ENCODE measurements around the gene LIN7B.

The LIN7B gene

GRCh38 chr19:49152119-49152550, 38.0 kb downstream of the LIN7B start:
- Histone ChIP-seq H3K9me3 (ENCODE audit: low read length) (no peaks in the 10 kb centered on the region), H3K27ac (ENCODE audit: low read depth, low read length) (no peak overlapping the region), H3K27me3 (ENCODE audit: control insufficient read depth in 1 of 2, insufficient read depth in 2 of 2, low read length in 2 of 2) (peaks cover 3 to 5% of the 10 kb centered on the region in 2 donors), H3K36me3 (ENCODE audit: insufficient read depth, low read length) (no peaks in the 10 kb centered on the region), H3K4me1 (ENCODE audit: insufficient read depth, low read length) (peaks cover 15% of the 10 kb centered on the region), H3K4me3 (ENCODE audit: low read depth in 1 of 2, low read length in 2 of 2) (no peak overlapping the region), H3K9ac (ENCODE audit: low read length) (no peak overlapping the region)

GRCh38 chr19:49153167-49153809, 39.1 kb downstream of the LIN7B start:
- H3K4me3 ChIP-seq (ENCODE audit: low read depth in 1 of 2, low read length in 2 of 2), result no peak overlapping the region

DNA sequence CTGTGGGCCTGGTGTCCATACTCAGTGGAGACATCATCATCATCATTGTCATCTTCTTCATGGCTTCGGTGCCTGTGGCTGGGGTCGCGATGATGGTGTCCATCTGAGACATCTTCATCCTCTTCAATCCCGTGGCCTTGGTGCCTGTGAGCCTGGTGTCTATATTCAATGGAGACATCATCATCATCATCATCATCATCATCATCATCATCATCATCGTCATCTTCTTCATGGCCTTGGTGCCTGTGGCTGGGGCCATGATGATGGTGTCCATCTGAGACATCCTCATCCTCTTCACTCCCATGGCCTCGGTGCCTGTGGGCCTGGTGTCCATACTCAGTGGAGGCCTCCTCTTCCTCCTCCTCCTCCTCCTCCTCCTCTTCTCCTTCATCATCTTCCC, 40.1 kb downstream of the LIN7B start:
- no peaks in the 10 kb centered on the region for H3K36me3 ChIP-seq (ENCODE audit: insufficient read depth, low read length)
- no peak overlapping the region for H3K9ac ChIP-seq (ENCODE audit: low read length)
- H3K4me3 ChIP-seq (ENCODE audit: low read depth in 1 of 2, low read length in 2 of 2), result no peak overlapping the region
- H3K9me3 ChIP-seq (ENCODE audit: low read length), result no peaks in the 10 kb centered on the region
- no peaks in the 10 kb centered on the region for H3K27me3 ChIP-seq (ENCODE audit: control insufficient read depth in 1 of 2, insufficient read depth in 2 of 2, low read length in 2 of 2)
- H3K4me1 ChIP-seq (ENCODE audit: insufficient read depth, low read length), result peaks cover 12% of the 10 kb centered on the region
- no peak overlapping the region for H3K27ac ChIP-seq (ENCODE audit: low read depth, low read length)

More at GRCh38 chr19:49153167-49153809, 39.1 kb downstream of the LIN7B start:
- no peak overlapping the region for H3K27ac ChIP-seq (ENCODE audit: low read depth, low read length)
- no peak overlapping the region for H3K9ac ChIP-seq (ENCODE audit: low read length)
- H3K9me3 ChIP-seq (ENCODE audit: low read length), result no peaks in the 10 kb centered on the region
- peaks cover 15% of the 10 kb centered on the region for H3K4me1 ChIP-seq (ENCODE audit: insufficient read depth, low read length)
- peaks cover 3 to 5% of the 10 kb centered on the region in 2 donors for H3K27me3 ChIP-seq (ENCODE audit: control insufficient read depth in 1 of 2, insufficient read depth in 2 of 2, low read length in 2 of 2)
- no peaks in the 10 kb centered on the region for H3K36me3 ChIP-seq (ENCODE audit: insufficient read depth, low read length)

DNA sequence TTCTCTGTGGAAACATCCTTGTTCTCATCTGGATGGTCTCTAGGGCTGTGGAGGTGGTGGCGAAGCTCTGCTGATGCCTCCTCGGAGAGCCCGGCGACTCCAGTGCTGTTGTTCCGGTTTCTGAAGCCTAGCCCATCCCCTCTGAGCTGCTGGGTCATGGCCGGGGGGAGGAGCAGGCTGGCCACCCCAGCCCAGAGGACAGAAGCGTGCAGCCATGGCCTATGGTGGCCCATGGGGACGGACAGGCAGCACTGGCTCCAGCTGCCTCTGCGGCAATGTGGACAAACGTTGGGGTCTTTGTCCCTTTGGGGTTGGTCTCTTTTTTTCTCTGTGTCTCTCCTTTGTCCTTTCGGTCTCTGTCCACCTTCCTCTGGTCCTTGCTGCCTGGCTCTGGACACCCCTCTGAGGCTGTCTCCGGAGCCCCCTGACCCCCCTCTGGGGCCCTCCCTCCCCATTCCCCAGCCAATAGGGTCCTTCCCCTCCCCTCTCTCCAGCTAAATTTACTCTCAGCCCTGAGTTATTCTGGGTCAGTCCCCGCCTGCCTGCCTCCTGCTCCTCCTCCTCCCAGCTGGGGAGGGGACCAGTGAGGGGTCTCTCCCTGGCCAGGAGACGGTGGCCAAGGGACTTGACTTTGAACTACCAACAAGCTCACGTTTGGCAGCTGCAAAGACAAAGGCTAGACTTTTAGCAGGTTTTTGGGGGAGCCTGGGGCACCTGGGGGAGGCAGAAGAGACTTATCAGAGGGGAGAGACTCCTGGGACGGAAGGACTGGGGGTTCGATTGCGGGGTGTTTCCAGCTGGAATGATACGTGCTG, 41.0 kb downstream of the LIN7B start, which contains the start of gene HRC:
Gene HRC, minus strand, starts transcription at position 392 of the 815 bp plus-strand sequence. Its CDS starts 159 bp downstream, at position 233.
- H3K9ac ChIP-seq (ENCODE audit: low read length), result no peak within 1 kb of the TSS

DNA sequence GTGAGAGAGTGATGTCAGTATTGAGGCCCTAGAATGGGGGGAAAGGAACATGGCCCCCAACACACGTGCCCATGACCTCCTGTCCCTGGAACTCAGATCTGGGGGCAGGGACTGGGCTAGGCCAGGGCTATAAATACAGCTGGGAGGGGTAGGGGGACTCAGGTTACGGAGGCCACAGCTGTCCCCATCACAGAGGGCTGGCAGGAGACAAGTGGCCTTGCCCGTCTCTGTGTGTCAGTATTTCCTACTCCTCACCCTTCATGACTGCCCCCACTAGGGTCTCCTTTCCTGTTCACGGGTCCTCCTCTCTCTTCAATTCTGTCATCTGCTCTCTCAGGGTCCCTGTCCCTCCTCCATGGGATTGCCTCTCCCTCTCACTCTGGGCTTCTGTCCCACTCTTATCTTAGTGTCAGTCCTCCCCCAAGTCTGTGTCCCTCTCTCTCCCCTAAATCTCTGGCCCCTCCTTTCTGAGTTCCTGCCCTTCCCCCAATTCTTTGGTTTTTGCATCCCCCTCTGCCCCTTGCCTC, 41.7 kb downstream of the LIN7B start:
- Histone ChIP-seq H3K4me3 (ENCODE audit: low read depth in 1 of 2, low read length in 2 of 2) (no peak overlapping the region), H3K9me3 (ENCODE audit: low read length) (no peaks in the 10 kb centered on the region), H3K27me3 (ENCODE audit: control insufficient read depth in 1 of 2, insufficient read depth in 2 of 2, low read length in 2 of 2) (no peaks in the 10 kb centered on the region), H3K27ac (ENCODE audit: low read depth, low read length) (no peak overlapping the region), H3K9ac (ENCODE audit: low read length) (no peak overlapping the region), H3K4me1 (ENCODE audit: insufficient read depth, low read length) (peaks cover 12% of the 10 kb centered on the region), H3K36me3 (ENCODE audit: insufficient read depth, low read length) (no peaks in the 10 kb centered on the region)

More for the DNA sequence above, 41.0 kb downstream of the LIN7B start, which contains the start of gene HRC:
- Histone ChIP-seq H3K27me3 (ENCODE audit: control insufficient read depth in 1 of 2, insufficient read depth in 2 of 2, low read length in 2 of 2) (no peaks in the 10 kb centered on the region), H3K36me3 (ENCODE audit: insufficient read depth, low read length) (no peaks in the 10 kb centered on the region), H3K9me3 (ENCODE audit: low read length) (no peaks in the 10 kb centered on the region), H3K4me3 (ENCODE audit: low read depth in 1 of 2, low read length in 2 of 2) (no peak within 1 kb of the TSS), H3K4me1 (ENCODE audit: insufficient read depth, low read length) (peaks cover 12% of the 10 kb centered on the region), H3K27ac (ENCODE audit: low read depth, low read length) (no peak within 1 kb of the TSS)

- Histone ChIP-seq H3K9me3 (ENCODE audit: low read length) (no peaks in the 10 kb centered on the region), H3K4me3 (ENCODE audit: low read depth in 1 of 2, low read length in 2 of 2) (peak within 1 kb of the TSS; percentile 81 to 84), H3K4me1 (ENCODE audit: insufficient read depth, low read length) (peaks cover 5% of the 10 kb centered on the region), H3K27ac (ENCODE audit: low read depth, low read length) (peak within 1 kb of the TSS; percentile 80), H3K9ac (ENCODE audit: low read length) (peak within 1 kb of the TSS; percentile 18), H3K27me3 (ENCODE audit: control insufficient read depth in 1 of 2, insufficient read depth in 2 of 2, low read length in 2 of 2) (no peaks in the 10 kb centered on the region), H3K36me3 (ENCODE audit: insufficient read depth, low read length) (no peaks in the 10 kb centered on the region)
These were observed 43.5 kb downstream of the LIN7B start, which contains the start of gene TRPM4 for GRCh38 chr19:49157445-49158224. TSS of gene TRPM4 (plus strand) at chr19:49157792. CDS start at chr19:49157867, 75 bp downstream.

- Histone ChIP-seq H3K27ac (ENCODE audit: low read depth, low read length) (no peak overlapping the region), H3K27me3 (ENCODE audit: control insufficient read depth in 1 of 2, insufficient read depth in 2 of 2, low read length in 2 of 2) (no peaks in the 10 kb centered on the region), H3K4me1 (ENCODE audit: insufficient read depth, low read length) (peaks cover 9% of the 10 kb centered on the region), H3K36me3 (ENCODE audit: insufficient read depth, low read length) (no peaks in the 10 kb centered on the region), H3K9me3 (ENCODE audit: low read length) (no peaks in the 10 kb centered on the region), H3K4me3 (ENCODE audit: low read depth in 1 of 2, low read length in 2 of 2) (no peak overlapping the region), H3K9ac (ENCODE audit: low read length) (no peak overlapping the region)
These were observed 46.5 kb downstream of the LIN7B start for GRCh38 chr19:49160450-49161189.

DNA sequence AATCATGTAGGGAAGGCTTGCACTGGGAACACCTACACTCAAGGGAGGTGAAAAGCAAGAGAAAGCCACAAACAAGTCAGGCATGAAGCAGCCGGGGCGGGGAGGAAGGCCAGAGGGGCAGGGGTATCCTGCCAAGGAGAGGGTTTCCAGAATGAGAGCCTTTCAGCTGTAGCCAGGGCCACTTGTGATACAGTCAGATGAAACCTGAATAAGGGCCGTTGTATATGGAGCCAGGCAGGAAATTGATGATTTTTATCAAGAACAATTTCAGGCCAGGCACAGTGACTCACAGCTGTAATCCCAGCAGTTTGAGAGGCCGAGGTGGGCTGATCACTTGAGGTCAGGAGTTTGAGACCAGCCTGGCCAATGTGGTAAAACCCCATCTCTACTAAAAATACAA, 47.8 kb downstream of the LIN7B start:
- Histone ChIP-seq H3K9me3 (ENCODE audit: low read length) (no peaks in the 10 kb centered on the region), H3K36me3 (ENCODE audit: insufficient read depth, low read length) (no peaks in the 10 kb centered on the region), H3K27me3 (ENCODE audit: control insufficient read depth in 1 of 2, insufficient read depth in 2 of 2, low read length in 2 of 2) (no peaks in the 10 kb centered on the region), H3K4me1 (ENCODE audit: insufficient read depth, low read length) (peaks cover 10% of the 10 kb centered on the region), H3K4me3 (ENCODE audit: low read depth in 1 of 2, low read length in 2 of 2) (no peak overlapping the region), H3K27ac (ENCODE audit: low read depth, low read length) (no peak overlapping the region), H3K9ac (ENCODE audit: low read length) (no peak overlapping the region)

GRCh38 chr19:49165111-49165750, 51.1 kb downstream of the LIN7B start:
- Histone ChIP-seq H3K27ac (ENCODE audit: low read depth, low read length) (peak overlapping the region; percentile 1), H3K4me1 (ENCODE audit: insufficient read depth, low read length) (peaks cover 5% of the 10 kb centered on the region), H3K27me3 (ENCODE audit: control insufficient read depth in 1 of 2, insufficient read depth in 2 of 2, low read length in 2 of 2) (no peaks in the 10 kb centered on the region), H3K36me3 (ENCODE audit: insufficient read depth, low read length) (no peaks in the 10 kb centered on the region), H3K4me3 (ENCODE audit: low read depth in 1 of 2, low read length in 2 of 2) (peak overlapping the region in 1 of 2 donors; percentile 18), H3K9me3 (ENCODE audit: low read length) (no peaks in the 10 kb centered on the region), H3K9ac (ENCODE audit: low read length) (no peak overlapping the region)

DNA sequence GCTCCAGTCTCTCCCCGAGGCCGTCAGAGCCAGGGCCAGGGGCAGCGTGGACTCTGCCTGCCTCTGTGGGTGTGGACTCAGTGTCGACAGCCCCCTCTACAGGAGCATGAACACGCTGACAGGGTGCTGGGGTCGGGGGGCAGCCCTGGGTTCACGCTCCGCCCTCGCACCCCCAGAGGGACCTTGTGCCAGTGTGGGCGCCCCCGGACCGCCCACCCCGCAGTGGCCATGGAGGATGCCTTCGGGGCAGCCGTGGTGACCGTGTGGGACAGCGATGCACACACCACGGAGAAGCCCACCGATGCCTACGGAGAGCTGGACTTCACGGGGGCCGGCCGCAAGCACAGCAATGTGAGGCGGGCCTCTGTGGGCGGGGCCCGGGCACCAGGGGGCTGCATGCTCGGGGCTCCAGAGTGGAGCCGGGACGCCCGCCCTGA, 51.7 kb downstream of the LIN7B start:
- Histone ChIP-seq H3K4me1 (ENCODE audit: insufficient read depth, low read length) (peaks cover 5% of the 10 kb centered on the region), H3K9me3 (ENCODE audit: low read length) (no peaks in the 10 kb centered on the region), H3K27me3 (ENCODE audit: control insufficient read depth in 1 of 2, insufficient read depth in 2 of 2, low read length in 2 of 2) (no peaks in the 10 kb centered on the region), H3K27ac (ENCODE audit: low read depth, low read length) (no peak overlapping the region), H3K4me3 (ENCODE audit: low read depth in 1 of 2, low read length in 2 of 2) (peak overlapping the region in 1 of 2 donors; percentile 18), H3K36me3 (ENCODE audit: insufficient read depth, low read length) (peaks cover 4% of the 10 kb centered on the region), H3K9ac (ENCODE audit: low read length) (no peak overlapping the region)
